ENCODE data around the gene ALPK3.

The ALPK3 gene

GRCh38 chr15:84816694-84817465 lies at the start of gene ALPK3:
ALPK3 (plus strand) TSS chr15:84817356; CDS start chr15:84817453, 97 bp downstream.
- no peak for DNase-seq

GRCh38 chr15:84772031-84772430 lies 45.1 kb upstream of the ALPK3 start:
- no peak for DNase-seq

- DNase-seq = no peak
Measured at GRCh38 chr15:84772467-84772866, 44.7 kb upstream of the ALPK3 start.

GRCh38 chr15:84773716-84774115 lies 43.4 kb upstream of the ALPK3 start:
- no peak for DNase-seq

GRCh38 chr15:84775867-84776449 lies 41.2 kb upstream of the ALPK3 start:
- DNase-seq = no peak

GRCh38 chr15:84778194-84778593 lies 39.0 kb upstream of the ALPK3 start:
- DNase-seq = no peak

GRCh38 chr15:84780492-84780891 lies 36.7 kb upstream of the ALPK3 start:
- no peak for DNase-seq

- no peak for DNase-seq
Measured at GRCh38 chr15:84781495-84781894, 35.7 kb upstream of the ALPK3 start.

- DNase-seq = no peak
Measured at GRCh38 chr15:84782346-84782745, 34.8 kb upstream of the ALPK3 start.

GRCh38 chr15:84783493-84784251 lies 33.5 kb upstream of the ALPK3 start:
- DNase-seq = no peak

GRCh38 chr15:84784262-84784661 lies 32.9 kb upstream of the ALPK3 start:
- no peak for DNase-seq

GRCh38 chr15:84785053-84785452 lies 32.1 kb upstream of the ALPK3 start:
- no peak for DNase-seq

GRCh38 chr15:84788500-84788899 lies 28.7 kb upstream of the ALPK3 start:
- DNase-seq = no peak

- no peak for DNase-seq
Measured at GRCh38 chr15:84789762-84790161, 27.4 kb upstream of the ALPK3 start.

- no peak for DNase-seq
Measured at GRCh38 chr15:84790676-84791075, 26.5 kb upstream of the ALPK3 start.

- DNase-seq = no peak
Measured at GRCh38 chr15:84791763-84792162, 25.4 kb upstream of the ALPK3 start.

- DNase-seq = no peak
Measured at GRCh38 chr15:84793431-84794161, 23.6 kb upstream of the ALPK3 start.

- DNase-seq = no peak
Measured at GRCh38 chr15:84794162-84794547, 23.0 kb upstream of the ALPK3 start.

GRCh38 chr15:84795186-84795585 lies 22.0 kb upstream of the ALPK3 start:
- no peak for DNase-seq

- DNase-seq = no peak
Measured at GRCh38 chr15:84797212-84797611, 19.9 kb upstream of the ALPK3 start.

GRCh38 chr15:84797801-84798200 lies 19.4 kb upstream of the ALPK3 start:
- DNase-seq = no peak

- DNase-seq = no peak
Measured at GRCh38 chr15:84798436-84798946, 18.7 kb upstream of the ALPK3 start.
